CD4-positive, alpha-beta T cell treated with Interleukin-6 at 100 ng/mL for 8 hours (primary cell): ENCODE measurements around the gene CTSA.
"Not testable (repeated sequence)": the region's sequence is repeated elsewhere in the genome, so short reads cannot be mapped to it uniquely, and the experiment has no call there.

Experiments used
- DNase-seq: peaks from one replicate; pipeline ENCODE4 v3.0.0-alpha.2; 2020; ENCODE audit warnings: mixed read lengths, low spot score

Gene CTSA

DNA sequence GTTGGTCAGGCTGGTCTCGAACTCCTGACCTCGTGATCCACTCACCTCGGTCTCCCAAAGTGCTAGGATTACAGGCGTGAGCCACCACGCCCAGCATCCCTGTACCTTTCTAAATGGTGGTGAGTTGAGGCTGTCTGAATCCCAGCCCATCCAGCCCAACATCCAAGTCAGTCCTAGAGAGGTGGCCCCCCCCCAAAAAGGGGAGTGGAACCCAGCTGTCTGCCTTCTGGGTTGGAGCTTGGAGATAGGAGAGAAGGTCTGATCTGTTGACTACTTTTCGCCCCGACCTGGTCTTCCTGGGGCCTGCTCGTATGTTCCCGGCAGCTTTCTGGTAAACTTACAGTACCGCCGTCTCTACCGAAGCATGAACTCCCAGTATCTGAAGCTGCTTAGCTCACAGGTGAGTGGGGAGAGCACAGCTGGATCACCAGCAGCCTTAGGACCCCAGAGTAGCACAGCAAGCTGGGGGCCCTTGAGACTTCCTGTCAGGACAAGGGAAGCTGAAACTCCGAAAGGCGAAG, 5.6 kb downstream of the CTSA start:
- no peak for DNase-seq

GRCh38 chr20:45897289-45897688, 6.2 kb downstream of the CTSA start:
- DNase-seq, result no peak

DNA sequence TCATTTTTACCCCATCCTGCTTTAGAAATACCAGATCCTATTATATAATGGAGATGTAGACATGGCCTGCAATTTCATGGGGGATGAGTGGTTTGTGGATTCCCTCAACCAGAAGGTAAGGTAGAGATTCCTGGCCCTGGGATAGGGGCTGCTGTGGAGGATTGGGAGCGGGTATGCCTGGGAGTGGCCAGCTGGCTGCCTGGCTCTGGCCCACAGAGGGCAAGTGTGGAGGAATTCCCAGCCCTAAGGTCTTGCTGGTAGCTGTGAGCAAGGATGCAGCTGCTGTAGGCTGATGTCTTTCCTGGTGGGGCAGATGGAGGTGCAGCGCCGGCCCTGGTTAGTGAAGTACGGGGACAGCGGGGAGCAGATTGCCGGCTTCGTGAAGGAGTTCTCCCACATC, 6.6 kb downstream of the CTSA start:
- no peak for DNase-seq

- no peak for DNase-seq
These were observed 7.2 kb downstream of the CTSA start for GRCh38 chr20:45898285-45898684.

- DNase-seq, result no peak
These were observed 8.1 kb downstream of the CTSA start for GRCh38 chr20:45899046-45899835.

GRCh38 chr20:45901332-45901731, 10.2 kb downstream of the CTSA start:
- DNase-seq, result not testable (repeated sequence)

GRCh38 chr20:45902199-45902701, 11.1 kb downstream of the CTSA start:
- DNase-seq, result no peak

DNA sequence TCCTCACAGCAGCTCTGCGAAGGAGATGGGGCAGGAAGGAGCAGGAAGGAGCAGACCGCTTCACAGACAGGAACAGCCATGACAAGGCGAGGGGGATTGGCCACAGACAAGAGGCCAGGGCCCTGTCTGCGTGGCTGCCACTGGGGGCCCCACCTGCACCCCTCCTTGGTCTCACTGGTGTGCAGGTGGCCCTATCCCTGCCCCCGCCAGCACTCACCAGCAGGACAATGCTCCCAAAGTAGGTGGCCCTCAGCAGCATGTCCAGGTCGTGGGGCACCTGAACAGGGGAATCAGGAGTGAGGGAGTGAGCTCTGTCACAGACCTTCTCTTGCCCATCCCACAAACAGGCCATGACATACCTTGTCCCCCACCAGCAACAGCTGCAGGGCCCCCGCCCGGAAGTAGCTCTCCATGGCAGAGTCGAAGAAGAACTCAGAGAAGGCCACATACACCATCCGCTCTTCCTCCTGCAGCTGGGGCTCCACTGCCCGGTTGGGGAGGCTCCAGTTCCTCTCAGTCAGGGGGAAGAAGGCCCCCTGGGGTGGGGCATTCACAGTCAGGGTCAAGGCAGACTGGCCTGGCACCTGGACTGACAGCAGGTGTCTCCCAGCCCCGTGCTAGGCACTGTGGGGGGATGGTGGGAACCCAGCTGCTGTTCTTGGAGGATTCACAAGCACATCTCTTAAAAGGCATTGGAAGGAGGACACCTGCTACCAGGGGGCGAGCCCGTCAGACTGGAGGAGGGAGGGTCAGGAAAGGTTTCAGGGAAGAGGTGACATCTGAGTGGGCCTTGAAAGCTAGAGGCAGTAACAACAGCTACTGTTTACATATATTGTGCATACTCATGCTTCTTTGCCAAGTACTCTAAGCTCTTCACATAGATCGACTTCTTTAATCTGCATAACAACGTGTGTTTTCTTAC, 13.7 kb downstream of the CTSA start:
- no peak for DNase-seq

GRCh38 chr20:45905505-45906079, 14.5 kb downstream of the CTSA start:
- no peak for DNase-seq

- DNase-seq, result no peak
These were observed 16.2 kb downstream of the CTSA start for GRCh38 chr20:45907219-45907948.

DNA sequence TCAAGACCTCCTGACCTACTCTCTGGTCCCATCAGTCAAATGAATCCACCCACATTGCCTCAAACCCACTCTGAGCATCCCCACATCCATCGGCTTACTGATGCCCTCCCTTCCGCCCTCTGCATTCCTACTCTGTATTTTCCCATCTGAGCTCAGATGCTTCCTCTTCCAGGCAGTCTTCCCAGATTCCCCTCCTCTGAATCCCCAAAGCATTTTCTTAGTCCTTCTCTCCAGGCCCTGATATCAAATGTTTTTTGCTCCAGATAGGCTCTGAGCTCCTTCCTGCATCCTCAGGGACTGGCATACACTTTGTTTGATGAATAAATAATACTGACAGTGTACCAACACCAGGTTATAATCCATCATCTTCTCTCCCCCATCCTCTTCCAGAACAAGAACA, 16.9 kb downstream of the CTSA start:
- DNase-seq, result no peak

DNA sequence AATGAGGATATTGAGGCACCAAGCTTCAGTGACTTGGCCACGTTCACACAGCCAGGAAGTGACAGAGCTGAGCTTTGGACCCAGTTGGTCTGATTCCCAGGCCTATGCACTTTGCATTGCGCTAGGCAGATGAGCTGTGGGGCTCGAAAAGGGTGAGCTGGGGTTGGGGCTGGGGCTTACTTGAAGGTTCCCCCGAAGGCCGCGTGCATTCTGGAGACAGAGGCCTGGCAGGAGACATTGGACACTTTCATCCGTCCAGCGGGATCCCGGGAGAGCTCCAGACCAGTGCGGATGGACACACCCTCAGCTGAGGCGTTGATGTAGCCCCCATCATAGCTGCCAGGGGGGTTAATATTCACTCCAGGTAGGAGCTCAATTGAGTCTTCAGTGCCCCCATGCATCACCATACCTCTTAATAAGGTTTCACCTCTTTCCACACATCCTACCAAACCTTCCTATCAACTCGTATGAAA, 18.2 kb downstream of the CTSA start:
- no peak for DNase-seq

GRCh38 chr20:45909817-45910669, 18.9 kb downstream of the CTSA start:
- no peak for DNase-seq

GRCh38 chr20:45910670-45911485, 19.7 kb downstream of the CTSA start:
- DNase-seq, result peak; percentile 85

DNA sequence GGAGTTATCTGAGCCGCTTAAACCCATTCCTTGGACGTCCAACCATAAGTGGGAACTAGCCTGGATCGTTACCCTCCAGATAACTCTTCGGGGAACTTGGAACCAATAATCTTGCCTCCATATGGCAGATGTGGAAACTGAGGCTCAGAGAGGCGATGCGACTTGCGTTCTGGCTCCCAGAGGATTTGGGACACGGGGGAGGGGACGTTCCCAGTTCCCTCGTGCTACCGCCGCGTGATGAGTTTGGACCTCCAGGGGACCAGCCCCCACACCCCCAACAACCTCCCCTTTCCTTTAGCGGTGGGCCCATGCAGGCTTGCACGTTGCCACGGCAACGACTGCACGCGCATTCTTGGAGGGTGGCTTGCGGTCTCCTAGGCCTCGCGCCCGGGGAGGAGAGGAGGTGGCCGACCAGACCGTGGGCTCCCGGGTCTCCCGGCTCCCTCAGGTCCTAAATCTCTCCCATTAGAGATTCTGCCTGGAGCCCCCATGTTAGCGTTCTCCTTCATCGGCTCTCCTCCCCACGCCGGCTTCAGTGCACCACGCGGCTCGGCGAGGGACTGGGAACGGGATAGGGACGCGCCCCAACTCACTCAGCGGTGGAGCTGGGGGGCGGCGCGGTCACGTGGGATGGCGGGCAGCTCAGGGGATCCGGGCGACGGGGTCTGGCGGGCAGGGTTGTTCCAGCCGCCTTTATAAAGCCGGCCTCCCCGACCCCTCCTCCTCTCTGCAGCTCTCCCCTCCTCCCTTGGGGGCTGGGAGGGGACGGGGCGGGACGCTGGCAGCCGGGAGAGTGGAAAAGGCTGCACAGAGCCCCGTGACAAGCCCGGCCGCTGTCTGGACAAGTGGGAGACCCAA, 20.6 kb downstream of the CTSA start, which contains the start of gene PLTP:
TSS of gene PLTP (minus strand) at position 670 of the 858 bp plus-strand sequence. CDS start 703 bp downstream, outside the sequence.
- DNase-seq, result peak; percentile 14

- DNase-seq, result no peak
These were observed 21.2 kb downstream of the CTSA start for GRCh38 chr20:45912344-45912682.

GRCh38 chr20:45913116-45913515, 22.0 kb downstream of the CTSA start:
- no peak for DNase-seq

DNA sequence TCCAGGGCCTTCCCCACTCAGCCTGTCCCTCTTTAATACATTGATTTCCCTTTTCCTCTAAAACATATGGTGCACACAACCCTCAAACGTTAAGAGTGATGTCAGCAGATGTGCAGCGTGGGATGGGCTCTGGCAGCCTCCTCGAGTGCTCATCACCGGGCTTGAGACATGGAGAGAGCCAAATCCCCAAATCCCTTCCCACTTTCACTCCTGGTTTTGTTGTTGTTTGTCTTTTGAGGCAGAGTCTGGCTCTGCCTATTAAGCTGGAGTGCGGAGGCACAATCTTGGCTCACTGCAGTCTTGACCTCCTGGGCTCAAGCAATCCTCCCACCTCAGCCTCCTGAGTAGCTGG, 26.6 kb downstream of the CTSA start:
- DNase-seq, result no peak
